ENCODE results near the gene MRPS17.
"Not testable (repeated sequence)": the region's sequence is repeated elsewhere in the genome, so short reads cannot be mapped to it uniquely, and the experiment has no call there.

MRPS17 gene

DNA sequence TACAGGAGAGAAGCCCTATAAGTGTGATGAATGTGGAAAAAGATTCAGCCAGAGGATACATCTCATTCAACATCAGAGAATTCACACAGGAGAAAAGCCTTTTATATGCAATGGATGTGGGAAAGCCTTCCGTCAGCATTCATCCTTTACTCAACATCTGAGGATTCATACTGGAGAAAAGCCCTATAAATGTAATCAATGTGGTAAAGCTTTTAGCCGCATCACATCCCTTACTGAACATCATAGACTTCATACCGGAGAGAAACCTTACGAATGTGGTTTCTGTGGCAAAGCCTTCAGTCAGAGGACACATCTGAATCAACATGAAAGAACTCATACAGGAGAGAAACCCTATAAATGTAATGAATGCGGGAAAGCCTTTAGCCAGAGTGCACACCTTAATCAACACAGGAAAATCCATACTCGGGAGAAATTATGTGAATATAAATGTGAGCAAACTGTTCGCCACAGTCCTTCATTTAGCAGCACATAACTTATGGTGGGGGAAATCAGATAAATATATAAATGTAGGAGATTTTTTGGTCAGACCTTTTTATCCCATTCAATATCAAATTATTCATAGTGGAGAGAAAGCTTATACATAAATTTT is 12.1 kb upstream of the MRPS17 start:
- no peak for DNase-seq (ENCODE audit: extremely low read depth, low read depth)
- TF ChIP-seq CTCF (IDR thresholded peaks at IDR 0.05; ENCODE audit: low read depth, low read length) = no peak

DNA sequence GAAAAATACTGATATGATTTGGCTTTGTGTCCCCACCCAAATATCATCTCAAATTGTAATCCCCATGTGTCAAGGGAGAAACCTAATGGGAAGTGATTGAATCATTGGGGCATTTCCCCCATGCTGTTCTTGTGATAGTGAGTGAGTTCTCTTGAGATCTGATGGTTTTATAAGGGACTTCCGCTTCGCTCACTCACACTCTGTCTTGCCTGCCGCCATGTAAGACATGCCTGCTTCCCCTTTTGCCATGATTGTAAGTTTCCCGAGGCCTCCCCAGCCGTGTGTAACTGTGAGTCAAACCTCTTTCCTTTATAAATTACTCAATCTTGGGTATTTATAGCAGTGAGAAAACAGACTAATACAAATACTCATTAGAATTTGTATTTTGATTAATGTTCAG is 5.1 kb upstream of the MRPS17 start:
- TF ChIP-seq CTCF (IDR thresholded peaks at IDR 0.05; ENCODE audit: low read depth, low read length) = no peak
- no peak for DNase-seq (ENCODE audit: extremely low read depth, low read depth)

- not testable (repeated sequence) for DNase-seq (ENCODE audit: extremely low read depth, low read depth)
Observed at GRCh38 chr7:55952352-55952671, 635 bp downstream of the MRPS17 start.

DNA sequence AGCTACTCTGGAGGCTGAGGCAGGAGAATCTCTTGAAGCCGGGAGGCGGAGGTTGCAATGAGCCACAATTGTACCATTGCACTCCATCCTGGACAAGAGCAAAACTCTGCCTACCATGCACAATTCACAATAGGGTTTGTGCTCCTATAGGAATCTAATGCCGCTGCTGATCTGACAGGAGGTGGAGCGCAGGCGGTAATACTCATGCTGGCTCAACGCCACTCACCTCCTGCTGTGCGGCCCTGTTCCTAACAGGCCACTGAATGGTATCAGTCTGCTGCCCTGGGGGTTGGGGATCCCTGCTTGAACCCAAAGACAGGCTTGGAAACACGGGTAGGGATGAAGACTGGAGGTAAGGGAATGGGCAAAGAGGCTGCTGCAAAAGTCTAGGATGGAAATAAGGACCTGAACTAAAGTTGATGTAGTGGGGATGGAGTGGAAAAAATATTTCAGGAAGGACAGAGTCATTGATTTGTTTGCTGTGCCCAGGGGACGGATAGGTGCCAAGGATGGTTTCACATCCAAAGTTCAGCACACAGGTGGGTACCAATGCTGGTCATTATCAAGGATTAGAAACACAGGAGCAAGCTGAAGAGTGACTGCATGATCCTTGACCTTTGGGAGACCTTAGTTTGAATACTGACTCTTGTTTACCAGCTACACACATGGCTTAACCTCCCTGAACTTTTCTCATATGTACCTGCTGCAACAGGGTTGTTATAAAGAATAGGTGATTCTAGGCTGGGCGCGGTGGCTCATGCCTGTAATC is 2.2 kb downstream of the MRPS17 start:
- no peak for DNase-seq (ENCODE audit: extremely low read depth, low read depth)
- no peak for TF ChIP-seq CTCF (IDR thresholded peaks at IDR 0.05; ENCODE audit: low read depth, low read length)

DNA sequence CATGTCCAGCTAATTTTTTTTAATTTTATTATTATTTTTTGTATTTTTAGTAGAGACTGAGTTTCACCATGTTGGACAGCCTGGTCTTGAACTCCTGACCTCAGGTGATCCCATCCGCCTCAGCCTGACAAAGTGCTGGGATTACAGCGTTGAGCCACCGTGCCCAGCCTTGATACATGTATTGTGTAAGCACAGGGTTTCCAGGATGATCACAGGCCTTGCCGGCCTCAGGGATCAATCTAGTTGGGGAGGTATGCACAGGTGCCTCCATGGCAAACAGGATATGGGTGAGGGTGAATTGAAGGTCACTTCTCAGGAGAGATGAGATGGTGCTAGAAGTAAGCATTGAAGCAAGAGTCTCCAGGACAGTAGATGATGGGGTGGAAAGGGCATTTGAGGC is 5.5 kb downstream of the MRPS17 start:
- no peak for DNase-seq (ENCODE audit: extremely low read depth, low read depth)
- no peak for TF ChIP-seq CTCF (IDR thresholded peaks at IDR 0.05; ENCODE audit: low read depth, low read length)

- no peak for DNase-seq (ENCODE audit: extremely low read depth, low read depth)
- TF ChIP-seq CTCF (IDR thresholded peaks at IDR 0.05; ENCODE audit: low read depth, low read length) = no peak
Observed at GRCh38 chr7:55962014-55962413, 10.3 kb downstream of the MRPS17 start.

- DNase-seq (ENCODE audit: extremely low read depth, low read depth) = no peak
- TF ChIP-seq CTCF (IDR thresholded peaks at IDR 0.05; ENCODE audit: low read depth, low read length) = no peak
Observed at GRCh38 chr7:55963584-55964168, 12.0 kb downstream of the MRPS17 start.
